BE2C (cell line): ENCODE results near the gene POU3F1.

ENCODE experiments used
- DNase-seq: peaks from one replicate; pipeline ENCODE4 v3.0.0-alpha.2; 2020
- H3K27me3 ChIP-seq: fragments of 250-450 bp; sonication (Bioruptor Pico); 2 replicates; pipeline ENCODE4 v1.5.1; 2020; ENCODE audit warnings: mild to moderate bottlenecking
- H3K36me3 ChIP-seq: fragments of 250-450 bp; sonication (Bioruptor Pico); 2 replicates; pipeline ENCODE4 v1.5.1; 2020; ENCODE audit warnings: mild to moderate bottlenecking
- H3K4me1 ChIP-seq: fragments of 250-450 bp; sonication (Bioruptor Pico); 2 replicates; pipeline ENCODE4 v1.5.1; 2020
- H3K4me3 ChIP-seq: 2 replicates; pipeline ENCODE4 v1.5.1; 2011; ENCODE audit warnings: low read depth, low read length
- H3K9me3 ChIP-seq: fragments of 250-450 bp; sonication (Bioruptor Pico); 2 replicates; pipeline ENCODE4 v1.5.1; 2020
- TF ChIP-seq, protein P1 (sequence below): IDR thresholded peaks from 2 replicates; pipeline ENCODE4 v1.5.1; 2012; ENCODE audit warnings: mild to moderate bottlenecking, low read depth, low read length

The POU3F1 gene

DNA sequence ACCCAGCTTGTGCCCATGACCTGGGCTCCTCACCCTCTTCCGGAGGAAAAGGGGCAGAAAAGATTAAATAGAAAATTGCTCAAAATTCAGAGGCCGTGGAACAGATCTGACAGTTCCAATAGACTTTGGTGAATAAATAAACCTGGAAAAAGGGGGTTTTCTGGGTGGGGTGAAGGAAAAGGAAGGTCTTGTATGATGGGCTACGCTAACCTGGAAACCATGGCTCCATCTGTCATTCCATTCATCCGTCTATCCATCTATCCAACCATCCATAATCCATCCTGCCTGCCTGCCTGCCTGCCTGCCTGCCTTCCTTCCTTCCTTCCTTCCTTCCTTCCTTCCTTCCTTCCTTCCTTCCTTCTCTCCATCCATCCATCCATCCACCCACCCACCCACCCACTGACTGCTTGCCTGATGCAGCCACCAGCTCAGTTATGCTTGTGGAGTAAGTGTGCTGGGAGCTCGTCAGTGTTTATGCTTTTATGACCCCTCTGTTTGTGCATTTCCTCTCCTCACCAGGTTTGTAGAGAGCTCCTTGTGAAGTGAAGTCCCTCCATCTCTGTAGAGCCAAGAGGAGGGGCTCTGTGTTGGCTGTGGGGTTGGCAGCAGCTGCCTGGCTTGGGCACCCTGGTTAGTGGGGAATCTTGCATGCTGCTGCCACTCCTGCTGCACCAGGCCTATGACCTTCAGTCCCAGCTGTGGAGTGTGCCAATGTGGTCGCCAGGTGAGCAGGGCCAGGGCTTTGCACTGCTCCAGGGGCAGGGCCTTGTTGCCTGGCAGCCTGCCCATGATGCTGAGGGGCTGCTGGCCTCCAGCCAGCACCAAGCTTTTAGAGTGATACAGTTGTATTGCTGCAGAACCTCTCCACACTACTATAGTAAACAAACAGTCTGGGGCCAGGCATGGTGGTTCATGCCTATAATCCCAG, 16.0 kb upstream of the POU3F1 start:
- no peaks in the 10 kb centered on the region for H3K36me3 ChIP-seq
- no peaks in the 10 kb centered on the region for H3K9me3 ChIP-seq
- peak; percentile 64 for DNase-seq
- TF ChIP-seq, protein P1, sequence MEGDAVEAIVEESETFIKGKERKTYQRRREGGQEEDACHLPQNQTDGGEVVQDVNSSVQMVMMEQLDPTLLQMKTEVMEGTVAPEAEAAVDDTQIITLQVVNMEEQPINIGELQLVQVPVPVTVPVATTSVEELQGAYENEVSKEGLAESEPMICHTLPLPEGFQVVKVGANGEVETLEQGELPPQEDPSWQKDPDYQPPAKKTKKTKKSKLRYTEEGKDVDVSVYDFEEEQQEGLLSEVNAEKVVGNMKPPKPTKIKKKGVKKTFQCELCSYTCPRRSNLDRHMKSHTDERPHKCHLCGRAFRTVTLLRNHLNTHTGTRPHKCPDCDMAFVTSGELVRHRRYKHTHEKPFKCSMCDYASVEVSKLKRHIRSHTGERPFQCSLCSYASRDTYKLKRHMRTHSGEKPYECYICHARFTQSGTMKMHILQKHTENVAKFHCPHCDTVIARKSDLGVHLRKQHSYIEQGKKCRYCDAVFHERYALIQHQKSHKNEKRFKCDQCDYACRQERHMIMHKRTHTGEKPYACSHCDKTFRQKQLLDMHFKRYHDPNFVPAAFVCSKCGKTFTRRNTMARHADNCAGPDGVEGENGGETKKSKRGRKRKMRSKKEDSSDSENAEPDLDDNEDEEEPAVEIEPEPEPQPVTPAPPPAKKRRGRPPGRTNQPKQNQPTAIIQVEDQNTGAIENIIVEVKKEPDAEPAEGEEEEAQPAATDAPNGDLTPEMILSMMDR: no peak
- no peaks in the 10 kb centered on the region for H3K4me1 ChIP-seq
- no peak overlapping the region for H3K4me3 ChIP-seq
- H3K27me3 ChIP-seq: no peaks in the 10 kb centered on the region

DNA sequence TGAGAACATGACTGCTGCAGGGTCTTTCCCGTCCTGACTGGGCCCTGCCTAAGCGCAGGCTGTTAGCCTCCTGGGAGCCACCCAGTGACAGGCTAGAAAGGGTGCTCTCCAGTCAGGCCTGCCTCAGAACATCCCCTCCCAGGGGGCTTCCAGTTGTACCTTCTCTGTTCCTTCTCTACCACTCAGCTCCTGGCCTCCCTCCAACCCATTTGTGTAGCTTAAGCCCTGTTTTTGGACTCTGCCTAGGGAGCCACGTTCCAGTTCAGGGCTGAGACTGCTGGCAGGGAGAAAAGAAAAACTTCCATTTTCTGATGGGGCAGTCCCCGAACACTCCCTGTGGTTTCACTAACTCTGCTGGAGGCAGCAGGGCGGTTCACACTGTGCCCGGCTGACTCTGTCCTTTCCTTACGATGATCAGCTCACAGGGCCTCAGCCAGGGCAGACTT, 15.3 kb upstream of the POU3F1 start:
- Histone ChIP-seq H3K36me3 (no peaks in the 10 kb centered on the region), H3K4me3 (no peak overlapping the region), H3K4me1 (no peaks in the 10 kb centered on the region), H3K9me3 (no peaks in the 10 kb centered on the region), H3K27me3 (no peaks in the 10 kb centered on the region)
- TF ChIP-seq, protein P1: no peak
- no peak for DNase-seq

DNA sequence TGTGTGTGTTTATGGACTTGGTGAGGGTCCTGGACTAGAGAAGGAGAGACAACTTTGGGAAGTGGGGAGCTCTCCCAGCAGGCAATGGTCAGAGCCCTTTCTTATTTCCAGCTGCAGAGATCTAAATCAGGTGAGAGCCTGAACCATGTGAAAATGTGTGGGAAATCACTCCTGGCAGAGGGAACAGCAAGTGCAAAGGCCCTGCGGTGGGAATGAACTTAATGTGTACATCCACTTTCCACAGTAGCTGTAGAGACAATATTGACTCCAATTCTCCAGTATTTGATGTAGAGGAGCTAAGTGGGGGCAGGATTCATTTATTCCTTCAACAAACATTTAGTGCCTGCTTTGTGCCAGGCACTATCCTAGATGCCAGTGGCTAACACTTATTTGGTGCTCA, 14.7 kb upstream of the POU3F1 start:
- TF ChIP-seq, protein P1: no peak

DNA sequence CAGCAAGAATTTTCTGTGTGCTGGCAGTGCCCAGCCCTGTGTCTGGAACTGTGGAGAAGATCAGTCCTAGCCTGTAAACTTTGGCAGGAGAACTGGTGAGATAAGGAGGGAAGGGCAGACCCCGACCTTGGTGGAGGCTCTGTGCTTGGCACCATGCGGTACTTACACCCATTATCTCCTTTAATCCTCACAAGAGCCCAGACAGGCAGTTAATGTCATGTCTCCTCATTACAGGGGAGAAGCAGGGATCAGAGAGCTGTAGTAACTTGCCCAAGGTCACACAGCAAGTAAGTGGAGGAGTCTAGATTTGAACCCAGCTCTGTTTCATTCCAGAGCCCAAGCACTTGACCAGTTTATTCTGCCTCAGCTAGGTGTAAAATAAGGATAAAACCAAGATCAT, 13.9 kb upstream of the POU3F1 start:
- TF ChIP-seq, protein P1: no peak
- no peaks in the 10 kb centered on the region for H3K9me3 ChIP-seq
- H3K4me3 ChIP-seq: no peak overlapping the region
- H3K27me3 ChIP-seq: no peaks in the 10 kb centered on the region
- H3K36me3 ChIP-seq: no peaks in the 10 kb centered on the region
- no peak for DNase-seq
- no peaks in the 10 kb centered on the region for H3K4me1 ChIP-seq

More for the DNA sequence above, 14.7 kb upstream of the POU3F1 start:
- Histone ChIP-seq H3K9me3 (no peaks in the 10 kb centered on the region), H3K4me3 (no peak overlapping the region), H3K27me3 (no peaks in the 10 kb centered on the region), H3K4me1 (no peaks in the 10 kb centered on the region), H3K36me3 (no peaks in the 10 kb centered on the region)
- DNase-seq: no peak

DNA sequence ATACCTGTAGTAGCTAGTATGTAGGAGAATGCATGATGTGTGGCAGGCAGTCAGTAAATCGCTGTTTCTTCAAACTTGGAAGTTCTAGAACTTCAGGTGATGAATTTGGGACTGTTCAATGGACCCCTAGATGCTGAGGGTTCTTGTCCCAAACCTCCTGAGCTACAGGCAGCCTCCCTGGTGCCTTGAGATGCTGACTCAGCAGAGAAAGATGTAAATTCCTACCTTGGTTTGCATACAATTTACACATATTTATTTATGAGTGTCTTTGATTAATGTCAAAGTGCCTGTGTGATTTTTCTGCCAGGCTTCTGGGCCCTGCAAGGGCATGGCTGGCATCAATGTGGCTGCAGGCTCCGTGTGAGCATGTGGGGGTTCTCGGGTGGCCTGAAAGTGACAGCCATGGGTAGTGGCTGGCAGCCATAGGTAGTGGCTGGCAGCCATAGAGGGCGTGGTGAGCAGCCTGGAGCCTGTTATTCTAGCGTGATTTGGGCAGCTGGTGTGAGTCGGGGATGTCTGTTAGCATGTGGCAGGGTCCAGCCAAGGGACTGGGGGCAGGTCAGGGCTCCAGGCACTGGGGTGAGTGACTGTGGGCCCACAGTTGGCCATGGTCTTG, 13.2 kb upstream of the POU3F1 start:
- H3K9me3 ChIP-seq: no peaks in the 10 kb centered on the region
- TF ChIP-seq, protein P1: no peak
- no peak for DNase-seq
- H3K4me1 ChIP-seq: no peaks in the 10 kb centered on the region
- no peaks in the 10 kb centered on the region for H3K36me3 ChIP-seq
- no peaks in the 10 kb centered on the region for H3K27me3 ChIP-seq
- no peak overlapping the region for H3K4me3 ChIP-seq

DNA sequence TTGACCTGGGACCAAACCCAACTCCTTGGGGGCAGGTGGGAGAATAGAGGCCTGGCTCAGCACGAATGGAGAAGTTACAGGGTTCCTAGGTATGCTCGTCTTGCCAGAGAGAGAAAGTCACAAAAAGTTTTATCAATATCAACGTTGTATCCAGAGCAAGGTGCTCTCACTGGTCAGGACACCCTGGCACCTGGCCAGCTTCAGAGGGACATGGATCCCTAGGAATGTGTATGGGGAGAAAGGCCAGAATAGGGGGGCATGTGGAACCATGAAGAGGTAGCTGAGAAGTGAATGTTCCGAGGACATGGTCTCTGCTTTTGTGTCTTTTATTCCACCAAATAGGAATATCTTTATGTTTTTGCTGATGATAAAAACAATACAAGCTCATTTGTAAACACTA, 9.4 kb upstream of the POU3F1 start:
- no peak overlapping the region for H3K4me3 ChIP-seq
- H3K27me3 ChIP-seq: no peaks in the 10 kb centered on the region
- no peaks in the 10 kb centered on the region for H3K36me3 ChIP-seq
- H3K9me3 ChIP-seq: no peaks in the 10 kb centered on the region
- no peak for DNase-seq
- H3K4me1 ChIP-seq: no peaks in the 10 kb centered on the region
- TF ChIP-seq, protein P1: no peak
